Measurements from ENCODE around the gene CXCR4.

Gene CXCR4

GRCh38 chr2:136117909-136118818 is at the start of gene CXCR4:
CXCR4 (minus strand) TSS chr2:136118149; CDS start chr2:136118060, 89 bp downstream.
- DNase-seq (ENCODE audit: low read depth), result no peak

- DNase-seq (ENCODE audit: low read depth), result no peak
Observed at GRCh38 chr2:136164280-136164776, 46.4 kb upstream of the CXCR4 start.

- no peak for DNase-seq (ENCODE audit: low read depth)
Observed at GRCh38 chr2:136162438-136162837, 44.5 kb upstream of the CXCR4 start.

GRCh38 chr2:136156411-136156810 is 38.5 kb upstream of the CXCR4 start:
- no peak for DNase-seq (ENCODE audit: low read depth)

GRCh38 chr2:136154384-136154783 is 36.4 kb upstream of the CXCR4 start:
- DNase-seq (ENCODE audit: low read depth), result no peak

GRCh38 chr2:136151021-136151971 is 33.3 kb upstream of the CXCR4 start:
- no peak for DNase-seq (ENCODE audit: low read depth)

GRCh38 chr2:136149011-136149410 is 31.1 kb upstream of the CXCR4 start:
- no peak for DNase-seq (ENCODE audit: low read depth)

GRCh38 chr2:136146564-136146963 is 28.6 kb upstream of the CXCR4 start:
- DNase-seq (ENCODE audit: low read depth), result no peak

- no peak for DNase-seq (ENCODE audit: low read depth)
Observed at GRCh38 chr2:136143603-136144451, 25.9 kb upstream of the CXCR4 start.

GRCh38 chr2:136141510-136142149 is 23.7 kb upstream of the CXCR4 start:
- DNase-seq (ENCODE audit: low read depth), result no peak

- DNase-seq (ENCODE audit: low read depth), result no peak
Observed at GRCh38 chr2:136139631-136140030, 21.7 kb upstream of the CXCR4 start.

- DNase-seq (ENCODE audit: low read depth), result no peak
Observed at GRCh38 chr2:136137982-136138381, 20.0 kb upstream of the CXCR4 start.

GRCh38 chr2:136136931-136137330 is 19.0 kb upstream of the CXCR4 start:
- no peak for DNase-seq (ENCODE audit: low read depth)

- no peak for DNase-seq (ENCODE audit: low read depth)
Observed at GRCh38 chr2:136135921-136136906, 18.3 kb upstream of the CXCR4 start.

- no peak for DNase-seq (ENCODE audit: low read depth)
Observed at GRCh38 chr2:136135462-136135861, 17.5 kb upstream of the CXCR4 start.

GRCh38 chr2:136134126-136134525 is 16.2 kb upstream of the CXCR4 start:
- DNase-seq (ENCODE audit: low read depth), result no peak

GRCh38 chr2:136133586-136133985 is 15.6 kb upstream of the CXCR4 start:
- no peak for DNase-seq (ENCODE audit: low read depth)

- no peak for DNase-seq (ENCODE audit: low read depth)
Observed at GRCh38 chr2:136133176-136133575, 15.2 kb upstream of the CXCR4 start.

- no peak for DNase-seq (ENCODE audit: low read depth)
Observed at GRCh38 chr2:136132825-136133155, 14.8 kb upstream of the CXCR4 start.
